K562 (cell line): ENCODE measurements around the gene MRPL41. TPM values are rescaled to one million over a fixed set of nuclear protein-coding genes. Genes with fewer than 3 reads are reported as not detected.
A peak's percentile ranks its signal among the peaks of the same experiment; 100 is the strongest.

Experiments used
- CTBP1 ChIP-seq: fragments of 450-650 bp; IDR thresholded peaks from 2 replicates; pipeline ENCODE4 v1.6.1; 2016; ENCODE audit warnings: borderline replicate concordance
- E2F3 ChIP-seq: fragments of 250-450 bp; sonication (Bioruptor Pico); IDR thresholded peaks from 2 replicates; pipeline ENCODE4 v1.4.0; 2020; ENCODE audit warnings: mild to moderate bottlenecking
- GTF2F1 ChIP-seq: IDR thresholded peaks from 2 replicates; pipeline ENCODE4 v1.6.1; 2011; ENCODE audit warnings: low read depth, low read length, improper control_type of control experiment
- ID3 ChIP-seq, 2 experiments: fragments of 250-450 bp in 1 of 2; fragments of 450-650 bp in 1 of 2; sonication (Bioruptor Pico) in 1 of 2; IDR thresholded peaks; 2 replicates each; pipeline versions ENCODE4 v1.6.1 to v1.8.0; 2016 to 2021; ENCODE audit warnings: mild to moderate bottlenecking in 2 of 2, moderate library complexity in 2 of 2, missing compliant biosample characterization in 1 of 2, missing genetic modification characterization in 1 of 2
- KAT7 ChIP-seq: sonication (generic); formaldehyde crosslinking; IDR thresholded peaks from 2 replicates; pipeline ENCODE4 v1.8.0; 2022; ENCODE audit warnings: missing genetic modification reagents, mild to moderate bottlenecking, borderline replicate concordance
- MAZ ChIP-seq, 2 experiments: fragments of 450-650 bp in 1 of 2; sonication (generic) in 1 of 2; formaldehyde crosslinking; IDR thresholded peaks in 1 of 2; conservative IDR thresholded peaks in 1 of 2; 2 replicates each; pipeline versions ENCODE4 v1.4.0 to v1.5.0; 2020; ENCODE audit warnings: mild to moderate bottlenecking in 1 of 2, missing genetic modification reagents in 1 of 2
- MECOM ChIP-seq: fragments of 250-450 bp; sonication (Bioruptor Pico); IDR thresholded peaks from 2 replicates; pipeline ENCODE4 v1.8.0; 2022; ENCODE audit warnings: inconsistent platforms
- MTA1 ChIP-seq: fragments of 450-650 bp; IDR thresholded peaks from 2 replicates; pipeline ENCODE4 v1.6.1; 2017; ENCODE audit warnings: borderline replicate concordance
- PRMT5 ChIP-seq: sonication (generic); formaldehyde crosslinking; IDR thresholded peaks from 2 replicates; pipeline ENCODE4 v1.5.0; 2020; ENCODE audit warnings: missing genetic modification reagents
- PURB ChIP-seq: sonication (generic); formaldehyde crosslinking; IDR thresholded peaks from 2 replicates; pipeline ENCODE4 v1.9.0; 2021; ENCODE audit warnings: low read depth, mild to moderate bottlenecking, missing genetic modification reagents
- RBFOX2 ChIP-seq: fragments of 200-400 bp; formaldehyde crosslinking; IDR thresholded peaks from 2 replicates; pipeline ENCODE4 v1.6.1; 2017; ENCODE audit warnings: low read depth, mild to moderate bottlenecking, low read length, moderate library complexity
- SLC30A9 ChIP-seq: fragments of 250-450 bp; sonication (Bioruptor Pico); IDR thresholded peaks from 2 replicates; pipeline ENCODE4 v1.8.0; 2022; ENCODE audit warnings: mild to moderate bottlenecking, moderate library complexity
- THAP12 ChIP-seq: fragments of 250-450 bp; sonication (Bioruptor Pico); IDR thresholded peaks from 2 replicates; pipeline ENCODE4 v1.9.0; 2021; ENCODE audit warnings: mild to moderate bottlenecking, inconsistent platforms
- U2AF1 ChIP-seq: fragments of 200-400 bp; formaldehyde crosslinking; optimal IDR thresholded peaks from 2 replicates; pipeline ENCODE3; 2017; ENCODE audit warnings: mild to moderate bottlenecking, low read depth, low read length, moderate library complexity
- ZBTB5 ChIP-seq: fragments of 450-650 bp; IDR thresholded peaks from 2 replicates; pipeline ENCODE4 v1.6.1; 2017; ENCODE audit warnings: antibody characterized with exemption
- ZC3H4 ChIP-seq: sonication (generic); formaldehyde crosslinking; IDR thresholded peaks from 2 replicates; pipeline ENCODE4 v1.9.0; 2021; ENCODE audit warnings: missing genetic modification reagents, borderline replicate concordance
- ZFP30 ChIP-seq: fragments of 250-450 bp; sonication (Bioruptor Pico); IDR thresholded peaks from 2 replicates; pipeline ENCODE4 v1.8.0; 2022; ENCODE audit warnings: moderate library complexity, mild to moderate bottlenecking, inconsistent platforms, borderline replicate concordance
- ZNF583 ChIP-seq: fragments of 250-450 bp; sonication (Bioruptor Pico); IDR thresholded peaks from 2 replicates; pipeline ENCODE4 v1.4.0; 2020
- polyA plus RNA-seq, 8 experiments: library from polyadenylated mRNA; depleted of rRNA in 4 of 8; stranded (reverse) in 5 of 8; unstranded in 3 of 8; fragments of >200 nt; fragmentation: Nextera tagmentation in 2 of 8; fragmentation: Illumina TruSeq in 1 of 8; extraction: Ambion mirVana in 2 of 8; extraction: Trizol in 1 of 8; gene quantifications; 2 replicates each; pipeline versions ENCODE4 v1.2.1 to v1.2.3, GENCODE V29; 2011 to 2014; ENCODE audit warnings: inconsistent platforms in 1 of 8, missing spikeins in 1 of 8
- total RNA-seq, 7 experiments: library from RNA; depleted of rRNA in 6 of 7; stranded (reverse); fragments of >200 nt in 6 of 7; fragmentation: Illumina TruSeq in 2 of 7; extraction: Trizol in 2 of 7; gene quantifications; 2 replicates each; pipeline versions ENCODE4 v1.2.1 to v1.2.3, GENCODE V29; 2011 to 2021; ENCODE audit warnings: low replicate concordance in 1 of 7
- TF ChIP-seq, protein P1 (sequence below): sonication (generic); formaldehyde crosslinking; IDR thresholded peaks from 2 replicates; pipeline ENCODE4 v1.8.0; 2022; ENCODE audit warnings: mild to moderate bottlenecking, low read depth, missing genetic modification reagents
- TF ChIP-seq, protein P2 (sequence below): IDR thresholded peaks from 2 replicates; pipeline ENCODE4 v1.6.1; 2012; ENCODE audit warnings: low read depth, low read length, improper control_type of control experiment, borderline replicate concordance

MRPL41 gene
- total and polyA plus RNA-seq, 9 of the 15 experiments (the other 6 are each of a cell fraction or from before 2014, with no cell fraction given) = 2.6 to 259 (median 21.6) TPM

DNA sequence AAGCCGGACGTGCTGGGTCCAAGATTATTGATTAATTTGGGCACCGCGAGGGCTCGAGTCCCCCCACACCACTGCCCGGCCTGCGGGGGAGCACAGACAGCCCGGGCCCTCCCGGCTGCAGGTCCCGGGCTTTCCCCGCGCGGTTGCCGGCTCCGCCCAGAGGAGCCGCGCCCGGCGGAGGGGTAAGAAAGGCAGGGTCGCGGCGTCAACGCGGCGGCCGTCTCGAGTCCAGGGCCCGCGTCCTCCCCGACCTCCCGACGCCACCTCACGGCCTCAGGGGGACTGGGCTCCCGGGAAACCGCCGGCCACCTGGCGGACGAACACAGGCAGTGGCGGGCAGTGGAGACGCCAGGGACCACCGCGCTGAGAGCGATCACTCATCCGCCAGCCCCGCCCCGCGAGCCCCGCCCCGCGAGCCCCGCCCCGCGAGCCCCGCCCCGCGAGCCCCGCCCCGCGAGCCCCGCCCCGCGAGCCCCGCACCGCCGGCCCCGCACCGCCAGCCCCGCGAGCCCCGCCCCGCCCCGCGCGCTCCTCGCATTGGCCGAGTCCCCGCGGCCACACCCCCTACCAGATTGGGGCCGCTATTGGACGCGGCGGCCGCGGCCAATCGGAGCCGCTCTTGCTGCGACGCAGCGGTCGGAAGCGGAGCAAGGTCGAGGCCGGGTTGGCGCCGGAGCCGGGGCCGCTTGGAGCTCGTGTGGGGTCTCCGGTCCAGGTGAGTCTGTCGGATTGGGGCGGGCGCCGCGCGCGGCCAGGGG lies at the start of gene MRPL41 (continued):
- TF ChIP-seq, protein P1, sequence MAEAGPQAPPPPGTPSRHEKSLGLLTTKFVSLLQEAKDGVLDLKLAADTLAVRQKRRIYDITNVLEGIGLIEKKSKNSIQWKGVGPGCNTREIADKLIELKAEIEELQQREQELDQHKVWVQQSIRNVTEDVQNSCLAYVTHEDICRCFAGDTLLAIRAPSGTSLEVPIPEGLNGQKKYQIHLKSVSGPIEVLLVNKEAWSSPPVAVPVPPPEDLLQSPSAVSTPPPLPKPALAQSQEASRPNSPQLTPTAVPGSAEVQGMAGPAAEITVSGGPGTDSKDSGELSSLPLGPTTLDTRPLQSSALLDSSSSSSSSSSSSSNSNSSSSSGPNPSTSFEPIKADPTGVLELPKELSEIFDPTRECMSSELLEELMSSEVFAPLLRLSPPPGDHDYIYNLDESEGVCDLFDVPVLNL (CRISPR knock-in tag) = no peak
- TF ChIP-seq U2AF1 (peak; percentile 25), MAZ (CRISPR knock-in tag; conservative IDR thresholded peaks at IDR 0.05 in 1 of 2, IDR thresholded peaks at IDR 0.05 in 1 of 2) (peak; percentile 67 to 74; a peak in 3 of 4 replicates), GTF2F1 (no peak), MTA1 (no peak), THAP12 (CRISPR knock-in tag) (peak; percentile 84; the same call in 1 of the 2 replicates), RBFOX2 (peak; percentile 89), PURB (CRISPR knock-in tag) (no peak), ZBTB5 (no peak), CTBP1 (peak; percentile 61), E2F3 (no peak), ZNF583 (CRISPR knock-in tag) (no peak), ID3 (CRISPR knock-in tag; IDR thresholded peaks at IDR 0.05) (no peak), ID3 (tag; IDR thresholded peaks at IDR 0.05) (no peak), KAT7 (no peak), SLC30A9 (no peak), MECOM (no peak), ZFP30 (no peak), PRMT5 (no peak), ZC3H4 (CRISPR knock-in tag) (no peak)
- TF ChIP-seq, protein P2, sequence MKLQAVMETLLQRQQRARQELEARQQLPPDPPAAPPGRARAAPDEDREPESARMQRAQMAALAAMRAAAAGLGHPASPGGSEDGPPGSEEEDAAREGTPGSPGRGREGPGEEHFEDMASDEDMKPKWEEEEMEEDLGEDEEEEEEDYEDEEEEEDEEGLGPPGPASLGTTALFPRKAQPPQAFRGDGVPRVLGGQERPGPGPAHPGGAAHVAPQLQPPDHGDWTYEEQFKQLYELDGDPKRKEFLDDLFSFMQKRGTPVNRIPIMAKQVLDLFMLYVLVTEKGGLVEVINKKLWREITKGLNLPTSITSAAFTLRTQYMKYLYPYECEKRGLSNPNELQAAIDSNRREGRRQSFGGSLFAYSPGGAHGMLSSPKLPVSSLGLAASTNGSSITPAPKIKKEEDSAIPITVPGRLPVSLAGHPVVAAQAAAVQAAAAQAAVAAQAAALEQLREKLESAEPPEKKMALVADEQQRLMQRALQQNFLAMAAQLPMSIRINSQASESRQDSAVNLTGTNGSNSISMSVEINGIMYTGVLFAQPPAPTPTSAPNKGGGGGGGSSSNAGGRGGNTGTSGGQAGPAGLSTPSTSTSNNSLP = no peak
